PC-9 (cell line): ENCODE results near the gene ZFP62. TPM values are rescaled to one million over a fixed set of nuclear protein-coding genes. Genes with fewer than 3 reads are reported as not detected.
"Not testable (repeated sequence)": the region's sequence is repeated elsewhere in the genome, so short reads cannot be mapped to it uniquely, and the experiment has no call there.

Experiments used
- BruUV-seq: library from RNA; stranded (reverse); fragments of 400-500 nt; replicated peaks from 2 replicates; lab custom pipeline; 2021; lab: Mats Ljungman, UMichigan
- CTCF ChIA-PET: fragments of 300-600 bp; sonication (Branson Sonifier 250); formaldehyde crosslinking; loops from one replicate; lab custom pipeline; 2022; ENCODE audit warnings: antibody characterized with exemption; lab: Charles Lee
- POLR2A ChIA-PET: fragments of 300-600 bp; sonication (Branson Sonifier 250); formaldehyde crosslinking; loops from one replicate; lab custom pipeline; 2022; ENCODE audit warnings: antibody characterized with exemption; ENCODE audit not compliant: unreplicated experiment; lab: Charles Lee
- DNase-seq, 2 experiments: peaks; one replicate each; pipeline versions ENCODE4 v3.0.0 to v3.0.0-alpha.2; 2015 to 2022; ENCODE audit warnings: mixed read lengths in 1 of 2
- H2AFZ ChIP-seq: fragments of 200-600 bp; sonication (generic); 2 replicates; pipeline ENCODE4 v1.8.1; 2017; ENCODE audit warnings: antibody characterized with exemption
- H3F3A ChIP-seq: fragments of 200-600 bp; sonication (generic); 2 replicates; pipeline ENCODE4 v1.8.1; 2017; ENCODE audit warnings: antibody characterized with exemption, mild to moderate bottlenecking, low read depth; ENCODE audit not compliant: insufficient read depth
- H3K27ac ChIP-seq: fragments of 200-600 bp; sonication (generic); 2 replicates; pipeline ENCODE4 v1.6.1; 2016; ENCODE audit warnings: mixed run types
- H3K27me3 ChIP-seq: fragments of 200-600 bp; sonication (generic); 2 replicates; pipeline ENCODE4 v1.6.1; 2016; ENCODE audit warnings: low read depth, mixed run types; ENCODE audit not compliant: insufficient read depth
- H3K36me3 ChIP-seq: fragments of 200-600 bp; sonication (generic); 2 replicates; pipeline ENCODE4 v1.6.1; 2016; ENCODE audit warnings: low read depth, mixed run types
- H3K4me1 ChIP-seq: fragments of 200-600 bp; sonication (generic); replicated peaks from 2 replicates; pipeline ENCODE4 v1.6.1; 2016; ENCODE audit warnings: mixed run types; ENCODE audit not compliant: insufficient read depth
- H3K4me2 ChIP-seq: fragments of 200-600 bp; sonication (generic); 2 replicates; pipeline ENCODE4 v1.6.1; 2017; ENCODE audit warnings: mixed run types
- H3K4me3 ChIP-seq: fragments of 200-600 bp; sonication (generic); 2 replicates; pipeline ENCODE4 v1.6.1; 2016; ENCODE audit warnings: mixed run types
- H3K79me2 ChIP-seq: fragments of 200-600 bp; sonication (generic); 2 replicates; pipeline ENCODE4 v1.6.1; 2017; ENCODE audit warnings: low read depth, mixed run types
- H3K9me2 ChIP-seq: fragments of 200-600 bp; sonication (generic); 2 replicates; pipeline ENCODE4 v1.8.1; 2017; ENCODE audit warnings: mild to moderate bottlenecking; ENCODE audit not compliant: insufficient read depth
- H3K9me3 ChIP-seq: fragments of 200-600 bp; sonication (generic); 2 replicates; pipeline ENCODE4 v1.8.1; 2016; ENCODE audit warnings: low read depth; ENCODE audit not compliant: insufficient read depth
- H4K20me1 ChIP-seq: fragments of 200-600 bp; sonication (generic); 2 replicates; pipeline ENCODE4 v1.8.1; 2017; ENCODE audit not compliant: insufficient read depth
- CTCF ChIP-seq: fragments of 200-600 bp; sonication (generic); conservative IDR thresholded peaks from 2 replicates; pipeline ENCODE4 v1.6.1; 2017; ENCODE audit warnings: mixed run types, antibody characterized with exemption, mild to moderate bottlenecking, moderate library complexity
- EZH2 ChIP-seq: fragments of 200-600 bp; sonication (generic); IDR thresholded peaks from 2 replicates; pipeline ENCODE4 v1.8.0; 2017; ENCODE audit warnings: antibody characterized with exemption, low read depth
- intact Hi-C: fragments of 100-400 bp; cut with micrococcal nuclease; formaldehyde crosslinking; loops from one replicate; pipeline ENCODE4 v1.10.0; 2022; ENCODE audit not compliant: unreplicated experiment
- total RNA-seq: library from RNA; stranded (reverse); gene quantifications from 2 replicates; pipeline ENCODE4 v1.2.3, GENCODE V29; 2021

The ZFP62 gene
- total RNA-seq, 1 experiment from 2014 or later, result 57.3 TPM

- intact Hi-C loops, result no loop called here
- no peaks in the 10 kb centered on the region for H3K9me3 ChIP-seq
- ChIA-PET POLR2A (interaction anchor here (0.7 kb wide), 1 partner anchor 34 kb away, joined by 9 read pairs; no protein-coding TSS in a partner anchor), CTCF (no interaction called here)
- no peak overlapping the region for H3K4me2 ChIP-seq
- no peak for DNase-seq
- no peak overlapping the region for H3K27ac ChIP-seq
- TF ChIP-seq EZH2 (no peak), CTCF (no peak)
- BruUV-seq, result no TSS peak
- no peaks in the 10 kb centered on the region for H3K4me1 ChIP-seq
- H3K36me3 ChIP-seq, result no peaks in the 10 kb centered on the region
- H2AFZ ChIP-seq, result no peak overlapping the region
- H3F3A ChIP-seq, result no peaks in the 10 kb centered on the region
- no peaks in the 10 kb centered on the region for H3K9me2 ChIP-seq
- peaks cover 17% of the 10 kb centered on the region for H3K27me3 ChIP-seq
- no peaks in the 10 kb centered on the region for H3K79me2 ChIP-seq
- H4K20me1 ChIP-seq, result no peaks in the 10 kb centered on the region
- H3K4me3 ChIP-seq, result no peak overlapping the region
Measured at GRCh38 chr5:180889381-180889780, 28.3 kb upstream of the ZFP62 start.

GRCh38 chr5:180885845-180886529 is 24.9 kb upstream of the ZFP62 start:
- H3K9me2 ChIP-seq, BruUV-seq, H3K4me3 ChIP-seq, intact Hi-C loops, H4K20me1 ChIP-seq, H3K36me3 ChIP-seq, H3K4me1 ChIP-seq, H3K27ac ChIP-seq, H3K27me3 ChIP-seq, H2AFZ ChIP-seq, H3K79me2 ChIP-seq, H3F3A ChIP-seq, CTCF ChIA-PET, H3K9me3 ChIP-seq: not testable (repeated sequence)
- H3K4me2 ChIP-seq, result peak overlapping the region; percentile 66
- peak; percentile 73 for DNase-seq
- POLR2A ChIA-PET, result interaction anchor here (0.7 kb wide), 1 partner anchor 535 kb away, joined by 4 read pairs; no protein-coding TSS in a partner anchor

GRCh38 chr5:180875860-180876426 is 14.9 kb upstream of the ZFP62 start:
- no TSS peak for BruUV-seq
- Histone ChIP-seq H2AFZ (no peak overlapping the region), H3K27me3 (no peaks in the 10 kb centered on the region), H3K4me1 (no peaks in the 10 kb centered on the region), H3K36me3 (no peaks in the 10 kb centered on the region), H3K4me3 (no peak overlapping the region), H3K9me2 (no peaks in the 10 kb centered on the region), H3K4me2 (no peak overlapping the region), H4K20me1 (no peaks in the 10 kb centered on the region), H3K79me2 (no peaks in the 10 kb centered on the region), H3F3A (no peaks in the 10 kb centered on the region), H3K27ac (no peak overlapping the region), H3K9me3 (no peaks in the 10 kb centered on the region)
- CTCF ChIA-PET, result no interaction called here
- no peak for DNase-seq
- intact Hi-C loops, result no loop called here
- TF ChIP-seq EZH2, result no peak
- POLR2A ChIA-PET, result no interaction called here

GRCh38 chr5:180874804-180875582 is 13.9 kb upstream of the ZFP62 start:
- intact Hi-C loops, result no loop called here

More at GRCh38 chr5:180874804-180875582, 13.9 kb upstream of the ZFP62 start:
- no peaks in the 10 kb centered on the region for H3K4me1 ChIP-seq
- no peaks in the 10 kb centered on the region for H4K20me1 ChIP-seq
- no peak overlapping the region for H3K27ac ChIP-seq
- H3K9me2 ChIP-seq, result no peaks in the 10 kb centered on the region
- CTCF ChIA-PET, result no interaction called here
- H3K4me2 ChIP-seq, result no peak overlapping the region
- H3K36me3 ChIP-seq, result no peaks in the 10 kb centered on the region
- DNase-seq, result no peak
- H3F3A ChIP-seq, result no peaks in the 10 kb centered on the region
- H3K79me2 ChIP-seq, result no peaks in the 10 kb centered on the region
- H3K9me3 ChIP-seq, result no peaks in the 10 kb centered on the region
- POLR2A ChIA-PET, result no interaction called here
- no TSS peak for BruUV-seq
- no peak for TF ChIP-seq EZH2
- TF ChIP-seq CTCF, result no peak
- no peak overlapping the region for H3K4me3 ChIP-seq
- H2AFZ ChIP-seq, result no peak overlapping the region
- no peaks in the 10 kb centered on the region for H3K27me3 ChIP-seq
